Colonic mucosa (tissue), 4 donors: ENCODE measurements around the gene KEL. TPM values are rescaled to one million over a fixed set of nuclear protein-coding genes. Genes with fewer than 3 reads are reported as not detected.

Experiments
- DNase-seq: peaks from one replicate; pipeline ENCODE4 v3.0.0-alpha.2; 2020
- H3K27ac ChIP-seq: fragments of 200-600 bp; one replicate; pipeline ENCODE4 v1.8.0; 2021
- H3K27me3 ChIP-seq: fragments of 200-600 bp; one replicate; pipeline ENCODE4 v1.8.0; 2021
- H3K36me3 ChIP-seq: fragments of 200-600 bp; one replicate; pipeline ENCODE4 v1.8.0; 2021
- H3K4me1 ChIP-seq: fragments of 200-600 bp; one replicate; pipeline ENCODE4 v1.8.0; 2021; ENCODE audit warnings: mild to moderate bottlenecking
- H3K4me3 ChIP-seq: fragments of 200-600 bp; one replicate; pipeline ENCODE4 v1.8.0; 2021
- H3K9ac ChIP-seq, 2 donors: one replicate each; pipeline ENCODE4 v1.7.0; 2013; ENCODE audit warnings: control low read depth in 2 of 2, low read depth in 2 of 2, low read length in 2 of 2
- H3K9me3 ChIP-seq: fragments of 200-600 bp; one replicate; pipeline ENCODE4 v1.8.0; 2021
- CTCF ChIP-seq: fragments of 200-600 bp; IDR thresholded peaks from one replicate; pipeline ENCODE4 v1.8.0; 2022; ENCODE audit warnings: antibody characterized with exemption, mild to moderate bottlenecking
- intact Hi-C: fragments of 100-400 bp; cut with DNase I; formaldehyde crosslinking; loops from one replicate; pipeline ENCODE4 v1.14.1; 2022
- total RNA-seq, 2 donors: library from RNA; stranded (reverse); fragmentation: NEBNext Ultra II Directional in 1 of 2; extraction: Animal tissue kit (Norgen Biotek cat#: 25700) in 1 of 2; gene quantifications; one replicate each; pipeline ENCODE4 v1.2.1, GENCODE V29; 2021
- donor health status: healthy.
- donor health status: DM: no; HTN: no; CAD: no.
- donor health status: DM: no; HTN: no; CAD: no.

Gene KEL
- total RNA-seq: under 1 TPM in 1 of 2 donors, not detected in 1; 0.77 TPM

- intact Hi-C loops: no loop called here
- no peaks in the 10 kb centered on the region for H3K9me3 ChIP-seq
- no peak within 1 kb of the TSS for H3K27ac ChIP-seq
- TF ChIP-seq CTCF: no peak
- H3K36me3 ChIP-seq: no peaks in the 10 kb centered on the region
- H3K4me1 ChIP-seq: no peaks in the 10 kb centered on the region
- H3K27me3 ChIP-seq: no peaks in the 10 kb centered on the region
- no peak for DNase-seq
- no peak within 1 kb of the TSS for H3K4me3 ChIP-seq
- no peak within 1 kb of the TSS for H3K9ac ChIP-seq
These were observed at the start of gene KEL for GRCh38 chr7:142961973-142962926. Gene KEL, minus strand, starts transcription at chr7:142962363. Its CDS starts 157 bp downstream, at chr7:142962206.

GRCh38 chr7:143008007-143008901 is 46.1 kb upstream of the KEL start:
- no peak overlapping the region for H3K27ac ChIP-seq
- no peaks in the 10 kb centered on the region for H3K4me1 ChIP-seq
- TF ChIP-seq CTCF: peak; percentile 92
- H3K9me3 ChIP-seq: no peaks in the 10 kb centered on the region
- no peak overlapping the region for H3K4me3 ChIP-seq
- peak; percentile 80 for DNase-seq
- no peaks in the 10 kb centered on the region for H3K36me3 ChIP-seq
- H3K9ac ChIP-seq: no peak overlapping the region
- no peaks in the 10 kb centered on the region for H3K27me3 ChIP-seq
- intact Hi-C loops: loop anchor here (1.0 to 5.0 kb wide), 2 partner anchors 156 to 207 kb away; no protein-coding TSS in a partner anchor

GRCh38 chr7:143005632-143006260 is 43.6 kb upstream of the KEL start:
- H3K4me3 ChIP-seq: no peak overlapping the region
- intact Hi-C loops: loop anchor here (5.0 kb wide), 1 partner anchor 153 kb away; no protein-coding TSS in a partner anchor
- no peaks in the 10 kb centered on the region for H3K27me3 ChIP-seq

GRCh38 chr7:143003393-143004051 is 41.4 kb upstream of the KEL start:
- peak; percentile 59 for TF ChIP-seq CTCF
- H3K36me3 ChIP-seq: no peaks in the 10 kb centered on the region
- H3K27ac ChIP-seq: no peak overlapping the region
- no peak for DNase-seq
- intact Hi-C loops: loop anchor here (5.0 kb wide), 1 partner anchor 121 kb away; no protein-coding TSS in a partner anchor
- no peaks in the 10 kb centered on the region for H3K9me3 ChIP-seq
- no peaks in the 10 kb centered on the region for H3K27me3 ChIP-seq
- no peaks in the 10 kb centered on the region for H3K4me1 ChIP-seq
- peak overlapping the region; percentile 8 for H3K4me3 ChIP-seq
- H3K9ac ChIP-seq: no peak overlapping the region

More at GRCh38 chr7:143005632-143006260, 43.6 kb upstream of the KEL start:
- TF ChIP-seq CTCF: no peak
- no peaks in the 10 kb centered on the region for H3K36me3 ChIP-seq
- H3K27ac ChIP-seq: no peak overlapping the region
- no peak overlapping the region for H3K9ac ChIP-seq
- H3K4me1 ChIP-seq: no peaks in the 10 kb centered on the region
- DNase-seq: no peak
- H3K9me3 ChIP-seq: no peaks in the 10 kb centered on the region
